ENCODE measurements around the gene HPSE.

Gene HPSE

DNA sequence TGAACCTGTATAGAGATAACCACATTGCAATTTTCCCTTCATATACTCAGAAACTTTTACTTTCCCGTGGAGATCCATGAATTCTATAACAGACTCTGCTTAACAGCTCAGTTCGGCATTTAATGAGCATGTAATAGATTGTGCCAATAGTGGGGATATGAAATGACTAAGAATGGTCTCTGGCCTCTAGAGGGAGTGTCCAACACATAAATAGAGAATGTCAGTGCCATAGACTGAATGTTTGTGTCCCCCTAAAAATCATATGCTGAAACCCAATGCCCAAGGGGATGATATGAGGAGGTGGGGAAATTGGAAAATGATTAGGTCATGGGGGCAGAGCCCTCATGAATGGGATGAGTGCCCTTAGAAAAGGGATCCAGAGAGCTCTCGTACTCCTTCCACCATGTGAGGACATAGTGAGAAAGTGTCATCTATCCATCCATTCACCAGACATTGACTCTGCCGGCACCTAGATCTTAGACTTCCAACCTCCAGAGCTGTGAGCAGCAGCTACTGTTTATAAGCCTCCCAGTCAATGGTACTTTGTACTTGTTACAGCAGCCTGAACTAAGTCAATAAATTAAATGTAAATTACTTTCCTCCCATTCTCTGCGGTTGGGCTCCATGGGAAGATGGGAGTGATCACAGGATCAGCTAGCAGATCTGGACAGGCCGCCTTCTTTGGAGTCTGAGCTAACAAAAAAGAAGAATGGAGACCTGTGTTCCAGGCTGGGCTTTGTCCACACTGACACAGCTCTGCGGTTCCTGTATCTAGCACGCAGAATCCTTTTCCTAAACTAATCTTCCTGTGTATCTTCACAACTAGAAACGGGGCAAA, 28.1 kb upstream of the HPSE start:
- Histone ChIP-seq H3K4me1 (ENCODE audit: control insufficient read depth, insufficient read depth, low read length, poor library complexity, severe bottlenecking) (peaks cover 5% of the 10 kb centered on the region), H3K36me3 (ENCODE audit: control insufficient read depth, insufficient read depth, low read length) (no peaks in the 10 kb centered on the region), H3K9me3 (ENCODE audit: control insufficient read depth, low read length) (no peaks in the 10 kb centered on the region), H3K27ac (ENCODE audit: low read depth, low read length, severe bottlenecking) (no peak overlapping the region), H3K4me3 (ENCODE audit: extremely low read depth, insufficient read depth, low read length, poor library complexity, severe bottlenecking) (no peak overlapping the region)
- WGBS, 2 experiments (ENCODE audit: insufficient coverage in 2 of 2), result 92 to 97% methylated on average over 3 to 5 of the region's 9 CpGs

DNA sequence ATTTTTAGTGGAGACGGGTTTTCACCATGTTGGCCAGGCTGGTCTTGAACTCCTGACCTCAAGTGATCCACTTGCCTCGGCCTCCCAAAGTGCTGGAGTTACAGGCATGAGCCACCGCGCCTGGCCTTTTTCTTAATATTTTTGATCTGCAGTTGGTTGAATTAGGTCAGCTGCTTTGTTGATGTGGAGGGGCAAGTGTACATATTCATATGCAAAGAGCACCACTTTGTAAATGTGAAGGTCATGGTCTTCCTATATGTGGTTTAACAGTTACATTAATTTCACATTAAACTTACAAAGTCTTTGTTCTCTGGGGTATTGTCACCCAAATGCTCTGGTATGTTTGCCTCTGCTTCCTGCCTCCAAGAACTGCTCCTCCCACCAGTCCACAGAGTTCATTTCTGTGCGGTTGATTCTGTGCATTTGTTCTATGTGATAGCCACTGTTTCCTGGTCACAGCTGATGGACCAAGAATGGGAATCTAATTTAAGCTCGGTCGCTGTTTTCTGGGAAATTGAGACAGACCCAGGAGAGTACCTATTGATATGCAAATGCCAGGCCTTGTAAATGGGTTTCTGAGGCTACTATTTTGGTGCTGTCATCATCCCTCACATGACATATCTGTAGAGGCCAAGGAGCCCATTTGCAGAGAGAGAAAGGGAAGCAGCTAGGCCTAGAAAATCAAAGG, 26.9 kb upstream of the HPSE start:
- WGBS, 2 experiments (ENCODE audit: insufficient coverage in 2 of 2), result 61 to 78% methylated on average over 3 to 5 of the region's 7 CpGs

DNA sequence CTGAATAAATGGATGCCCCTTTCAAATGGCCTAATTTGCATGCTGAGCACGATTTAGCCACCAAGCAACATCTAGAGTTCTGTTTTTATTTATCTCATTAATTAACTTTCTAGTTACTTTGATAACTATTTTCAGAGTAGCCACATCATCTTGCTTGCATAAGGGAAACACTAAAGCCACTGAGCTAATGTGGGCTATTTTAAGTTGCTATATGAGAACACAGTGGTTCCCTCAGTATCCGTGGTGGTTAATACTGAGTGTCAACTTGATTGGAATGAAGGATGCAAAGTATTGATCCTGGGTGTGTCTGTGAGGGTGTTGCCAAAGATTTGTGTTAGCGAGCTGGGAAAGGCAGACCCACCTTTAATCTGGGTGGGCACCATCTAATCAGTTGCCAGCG, 25.4 kb upstream of the HPSE start:
- Histone ChIP-seq H3K27ac (ENCODE audit: low read depth, low read length, severe bottlenecking) (no peak overlapping the region), H3K9me3 (ENCODE audit: control insufficient read depth, low read length) (no peaks in the 10 kb centered on the region), H3K4me1 (ENCODE audit: control insufficient read depth, insufficient read depth, low read length, poor library complexity, severe bottlenecking) (peaks cover 14% of the 10 kb centered on the region), H3K36me3 (ENCODE audit: control insufficient read depth, insufficient read depth, low read length) (no peaks in the 10 kb centered on the region), H3K4me3 (ENCODE audit: extremely low read depth, insufficient read depth, low read length, poor library complexity, severe bottlenecking) (no peak overlapping the region)
- 89 to 97% methylated on average over 3 of the region's 4 CpGs for WGBS, 2 experiments (ENCODE audit: insufficient coverage in 2 of 2)

More for the DNA sequence above, 26.9 kb upstream of the HPSE start:
- Histone ChIP-seq H3K9me3 (ENCODE audit: control insufficient read depth, low read length) (no peaks in the 10 kb centered on the region), H3K36me3 (ENCODE audit: control insufficient read depth, insufficient read depth, low read length) (no peaks in the 10 kb centered on the region), H3K4me3 (ENCODE audit: extremely low read depth, insufficient read depth, low read length, poor library complexity, severe bottlenecking) (no peak overlapping the region), H3K27ac (ENCODE audit: low read depth, low read length, severe bottlenecking) (no peak overlapping the region), H3K4me1 (ENCODE audit: control insufficient read depth, insufficient read depth, low read length, poor library complexity, severe bottlenecking) (peaks cover 10% of the 10 kb centered on the region)

DNA sequence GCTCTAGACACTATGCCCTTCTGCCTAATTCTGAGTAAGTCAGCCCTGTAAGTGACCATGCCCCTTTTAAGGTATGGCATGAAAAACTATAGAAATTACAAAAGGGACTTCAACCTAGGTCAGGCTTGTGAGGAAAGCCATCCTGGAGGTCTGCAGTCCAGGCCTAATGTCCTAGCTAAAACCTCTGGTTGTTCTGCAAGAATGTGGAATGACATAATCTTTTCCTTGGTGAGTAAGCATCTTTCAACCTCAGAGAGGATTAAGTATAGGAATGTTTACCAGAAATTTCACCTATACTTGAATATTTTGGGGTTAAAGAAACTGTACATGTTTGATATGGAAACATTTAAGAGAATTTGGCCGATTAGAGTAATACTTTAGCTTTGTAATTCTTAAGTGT, 23.8 kb upstream of the HPSE start:
- Histone ChIP-seq H3K9me3 (ENCODE audit: control insufficient read depth, low read length) (peaks cover 10% of the 10 kb centered on the region), H3K27ac (ENCODE audit: low read depth, low read length, severe bottlenecking) (peak overlapping the region; percentile 82), H3K4me3 (ENCODE audit: extremely low read depth, insufficient read depth, low read length, poor library complexity, severe bottlenecking) (no peak overlapping the region), H3K4me1 (ENCODE audit: control insufficient read depth, insufficient read depth, low read length, poor library complexity, severe bottlenecking) (peaks cover 14% of the 10 kb centered on the region), H3K36me3 (ENCODE audit: control insufficient read depth, insufficient read depth, low read length) (no peaks in the 10 kb centered on the region)
- WGBS, 2 experiments (ENCODE audit: insufficient coverage in 2 of 2), result no CpG with 5 or more reads among the region's 1 CpG

DNA sequence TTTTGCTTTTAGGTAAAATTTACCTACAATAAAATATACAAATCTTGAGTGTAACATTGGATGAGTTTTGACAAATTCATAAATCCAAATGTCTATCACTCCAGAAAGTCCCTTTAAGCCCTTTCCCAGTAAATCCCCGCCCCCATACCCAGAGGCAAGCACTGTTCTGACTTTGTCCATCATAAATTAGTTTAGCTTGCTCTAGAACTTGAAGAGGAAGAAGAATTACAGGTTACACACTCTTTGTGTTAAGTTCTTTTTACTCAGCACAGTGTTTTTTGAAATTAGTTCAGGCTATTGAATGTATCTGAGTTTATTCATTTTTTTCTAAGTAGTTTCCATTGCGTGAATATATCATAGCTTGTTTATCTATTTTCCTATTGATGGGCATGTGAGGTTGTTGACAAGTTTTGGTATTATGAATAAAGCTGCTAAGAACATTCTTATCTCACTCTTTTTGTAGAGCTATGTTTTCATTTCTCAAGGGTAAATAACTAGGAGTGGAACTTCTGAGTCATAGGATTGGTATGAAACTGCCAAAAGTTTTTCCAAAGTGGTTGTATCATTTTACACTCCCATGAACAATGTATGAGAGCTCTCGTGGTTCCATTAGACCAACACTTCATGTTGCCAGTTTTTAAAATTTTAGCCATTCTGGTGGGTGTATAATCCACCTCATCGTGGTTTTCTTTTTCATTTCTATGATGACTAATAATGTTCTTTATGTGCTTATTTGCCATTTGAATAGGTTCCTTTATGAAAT, 22.4 kb upstream of the HPSE start:
- H3K27ac ChIP-seq (ENCODE audit: low read depth, low read length, severe bottlenecking), result peak overlapping the region; percentile 92

DNA sequence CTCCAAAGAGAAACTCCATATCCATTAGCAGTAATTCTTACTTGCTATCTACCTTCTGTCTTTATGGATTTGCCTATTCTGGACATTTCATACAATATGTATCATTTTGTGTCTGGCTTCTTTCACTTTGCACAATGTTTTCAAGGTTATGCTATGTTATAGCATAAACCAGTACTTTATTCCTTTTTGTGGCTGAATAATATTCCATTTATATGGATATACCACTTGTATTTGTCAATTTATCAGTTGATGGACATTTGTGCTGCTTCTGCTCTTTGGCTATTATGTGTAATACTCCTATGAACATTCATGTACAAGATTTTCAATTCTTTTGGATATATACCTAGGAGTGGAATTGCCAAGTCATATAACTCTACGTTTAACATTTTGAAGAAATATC, 18.9 kb upstream of the HPSE start:
- no peak overlapping the region for H3K27ac ChIP-seq (ENCODE audit: low read depth, low read length, severe bottlenecking)
- peaks cover 14% of the 10 kb centered on the region for H3K4me1 ChIP-seq (ENCODE audit: control insufficient read depth, insufficient read depth, low read length, poor library complexity, severe bottlenecking)
- no peak overlapping the region for H3K4me3 ChIP-seq (ENCODE audit: extremely low read depth, insufficient read depth, low read length, poor library complexity, severe bottlenecking)
- H3K9me3 ChIP-seq (ENCODE audit: control insufficient read depth, low read length), result peaks cover 11% of the 10 kb centered on the region
- no peaks in the 10 kb centered on the region for H3K36me3 ChIP-seq (ENCODE audit: control insufficient read depth, insufficient read depth, low read length)
- WGBS, 2 experiments (ENCODE audit: insufficient coverage in 2 of 2), result 83% methylated on average over 1 of the region's 1 CpG; no CpG with 5 or more reads in 1 of the 2 experiments

More for the DNA sequence above, 22.4 kb upstream of the HPSE start:
- H3K9me3 ChIP-seq (ENCODE audit: control insufficient read depth, low read length), result peaks cover 11% of the 10 kb centered on the region
- peaks cover 14% of the 10 kb centered on the region for H3K4me1 ChIP-seq (ENCODE audit: control insufficient read depth, insufficient read depth, low read length, poor library complexity, severe bottlenecking)
- WGBS, 2 experiments (ENCODE audit: insufficient coverage in 2 of 2), result 83% methylated on average over 1 of the region's 4 CpGs; no CpG with 5 or more reads in 1 of the 2 experiments
- no peaks in the 10 kb centered on the region for H3K36me3 ChIP-seq (ENCODE audit: control insufficient read depth, insufficient read depth, low read length)
- no peak overlapping the region for H3K4me3 ChIP-seq (ENCODE audit: extremely low read depth, insufficient read depth, low read length, poor library complexity, severe bottlenecking)

DNA sequence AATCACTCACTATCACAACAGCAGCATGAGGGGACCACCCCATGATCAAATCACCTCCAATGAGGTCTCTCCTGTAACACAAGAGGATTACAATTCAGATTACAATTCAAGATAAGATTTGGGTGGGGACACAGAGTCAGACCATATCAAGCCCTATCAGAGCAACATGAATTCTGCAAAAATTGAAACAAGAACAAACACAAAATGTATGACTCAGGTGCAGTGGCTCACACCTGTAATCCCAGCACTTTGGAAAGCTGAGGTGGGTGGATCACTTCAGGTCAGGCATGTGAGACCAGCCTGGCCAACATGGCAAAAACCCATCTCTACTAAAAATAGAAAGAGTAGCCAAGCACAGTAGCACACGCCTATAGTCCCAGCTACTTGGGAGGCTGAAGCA, 13.4 kb upstream of the HPSE start:
- Histone ChIP-seq H3K27ac (ENCODE audit: low read depth, low read length, severe bottlenecking) (no peak overlapping the region), H3K4me3 (ENCODE audit: extremely low read depth, insufficient read depth, low read length, poor library complexity, severe bottlenecking) (no peak overlapping the region), H3K36me3 (ENCODE audit: control insufficient read depth, insufficient read depth, low read length) (no peaks in the 10 kb centered on the region), H3K4me1 (ENCODE audit: control insufficient read depth, insufficient read depth, low read length, poor library complexity, severe bottlenecking) (no peaks in the 10 kb centered on the region), H3K9me3 (ENCODE audit: control insufficient read depth, low read length) (peaks cover 8% of the 10 kb centered on the region)
- 50 to 78% methylated on average over 1 of the region's 1 CpG for WGBS, 2 experiments (ENCODE audit: insufficient coverage in 2 of 2)

DNA sequence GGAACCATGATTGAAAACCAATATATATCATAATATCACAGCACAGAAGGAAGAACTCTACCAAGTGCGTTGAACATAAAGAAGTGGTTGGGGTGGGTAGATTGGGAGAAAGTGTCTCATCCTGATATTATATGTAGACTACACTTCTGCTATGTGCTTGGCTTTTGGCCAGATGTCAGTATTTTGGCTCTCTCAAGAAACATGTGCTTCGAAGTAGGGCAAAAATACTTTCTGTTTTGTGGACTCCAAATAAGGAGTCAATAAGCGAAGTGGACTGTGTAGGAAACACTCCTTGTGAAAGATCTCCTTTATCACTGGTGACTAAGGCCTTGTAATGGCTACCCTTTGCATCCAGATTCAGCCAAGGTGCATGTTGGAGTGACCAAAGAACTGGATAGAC, 7.8 kb upstream of the HPSE start:
- no peaks in the 10 kb centered on the region for H3K36me3 ChIP-seq (ENCODE audit: control insufficient read depth, insufficient read depth, low read length)
- no peak overlapping the region for H3K27ac ChIP-seq (ENCODE audit: low read depth, low read length, severe bottlenecking)
- 66 to 83% methylated on average over 2 of the region's 3 CpGs for WGBS, 2 experiments (ENCODE audit: insufficient coverage in 2 of 2)
- H3K9me3 ChIP-seq (ENCODE audit: control insufficient read depth, low read length), result peaks cover 8% of the 10 kb centered on the region
- H3K4me1 ChIP-seq (ENCODE audit: control insufficient read depth, insufficient read depth, low read length, poor library complexity, severe bottlenecking), result no peaks in the 10 kb centered on the region
- H3K4me3 ChIP-seq (ENCODE audit: extremely low read depth, insufficient read depth, low read length, poor library complexity, severe bottlenecking), result no peak overlapping the region

DNA sequence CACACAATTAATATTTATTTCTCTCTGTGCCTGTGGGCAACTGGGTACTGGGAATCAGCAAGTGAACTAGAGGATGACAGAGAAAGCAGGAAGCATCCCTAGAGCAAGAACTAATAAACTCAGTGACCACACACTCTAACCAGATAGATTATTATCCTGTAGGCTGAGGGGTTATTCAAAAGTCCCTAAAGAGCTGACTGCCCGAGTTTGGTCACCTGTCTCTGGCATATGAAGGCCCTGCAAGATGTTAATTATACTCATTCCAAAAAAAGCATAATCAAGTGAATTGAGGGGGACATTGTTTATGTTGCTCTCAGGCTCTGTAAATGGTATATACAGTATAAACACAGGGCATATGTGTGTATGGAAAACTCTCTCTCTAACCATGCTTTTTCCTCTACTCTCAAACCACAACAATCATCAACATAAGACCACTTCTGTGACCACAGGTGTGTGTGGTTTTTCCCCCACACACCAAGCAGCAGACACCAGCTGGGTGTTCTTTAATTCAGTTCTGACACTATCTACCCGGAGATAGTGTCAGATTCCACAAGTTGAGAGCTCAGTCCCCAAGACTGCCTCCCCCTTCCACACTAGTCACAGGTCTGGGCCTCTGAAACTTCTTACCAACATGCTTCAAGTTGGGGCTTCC, 6.2 kb upstream of the HPSE start:
- Histone ChIP-seq H3K36me3 (ENCODE audit: control insufficient read depth, insufficient read depth, low read length) (no peaks in the 10 kb centered on the region), H3K27ac (ENCODE audit: low read depth, low read length, severe bottlenecking) (no peak overlapping the region), H3K4me3 (ENCODE audit: extremely low read depth, insufficient read depth, low read length, poor library complexity, severe bottlenecking) (no peak overlapping the region), H3K4me1 (ENCODE audit: control insufficient read depth, insufficient read depth, low read length, poor library complexity, severe bottlenecking) (no peaks in the 10 kb centered on the region), H3K9me3 (ENCODE audit: control insufficient read depth, low read length) (no peaks in the 10 kb centered on the region)
- WGBS, 2 experiments (ENCODE audit: insufficient coverage in 2 of 2), result 50% methylated on average over 1 of the region's 2 CpGs; no CpG with 5 or more reads in 1 of the 2 experiments

DNA sequence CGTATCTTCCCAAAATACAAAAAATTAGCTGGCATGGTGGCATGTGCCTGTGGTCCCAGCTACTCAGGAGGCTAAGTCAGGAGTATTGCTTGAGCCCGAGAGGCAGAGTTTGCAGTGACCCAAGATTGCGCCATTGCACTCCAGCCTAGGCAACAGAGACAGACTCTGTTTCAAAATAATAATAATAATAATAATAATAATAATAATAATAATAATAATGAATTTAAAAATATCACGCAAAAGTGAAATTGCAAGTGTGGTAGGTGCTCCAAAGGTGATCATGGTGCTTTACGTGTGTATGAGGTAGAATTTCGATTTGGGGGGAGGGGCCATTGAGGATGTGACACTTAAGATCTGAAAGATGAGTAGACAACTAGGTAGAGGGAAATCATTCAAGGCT, 4.9 kb upstream of the HPSE start:
- Histone ChIP-seq H3K9me3 (ENCODE audit: control insufficient read depth, low read length) (no peaks in the 10 kb centered on the region), H3K4me3 (ENCODE audit: extremely low read depth, insufficient read depth, low read length, poor library complexity, severe bottlenecking) (no peak overlapping the region), H3K4me1 (ENCODE audit: control insufficient read depth, insufficient read depth, low read length, poor library complexity, severe bottlenecking) (no peaks in the 10 kb centered on the region), H3K27ac (ENCODE audit: low read depth, low read length, severe bottlenecking) (no peak overlapping the region), H3K36me3 (ENCODE audit: control insufficient read depth, insufficient read depth, low read length) (no peaks in the 10 kb centered on the region)
- WGBS, 2 experiments (ENCODE audit: insufficient coverage in 2 of 2), result 71 to 100% methylated on average over 1 to 2 of the region's 6 CpGs

All from mesodermal cell (in vitro differentiated cells).